Astrocyte (in vitro differentiated cells and primary cell): Measurements from ENCODE around the gene FAM168A.

Source experiments
- CTCF ChIP-seq: IDR thresholded peaks from 2 replicates; pipeline ENCODE4 v1.5.1; 2011; ENCODE audit warnings: low read depth, mild to moderate bottlenecking, inconsistent platforms, low read length, moderate library complexity; ENCODE audit not compliant: insufficient read depth
- EZH2 ChIP-seq: IDR thresholded peaks from 2 replicates; pipeline ENCODE4 v1.6.1; 2012; ENCODE audit warnings: mild to moderate bottlenecking, low read length, inconsistent platforms; ENCODE audit not compliant: insufficient read depth

DNA sequence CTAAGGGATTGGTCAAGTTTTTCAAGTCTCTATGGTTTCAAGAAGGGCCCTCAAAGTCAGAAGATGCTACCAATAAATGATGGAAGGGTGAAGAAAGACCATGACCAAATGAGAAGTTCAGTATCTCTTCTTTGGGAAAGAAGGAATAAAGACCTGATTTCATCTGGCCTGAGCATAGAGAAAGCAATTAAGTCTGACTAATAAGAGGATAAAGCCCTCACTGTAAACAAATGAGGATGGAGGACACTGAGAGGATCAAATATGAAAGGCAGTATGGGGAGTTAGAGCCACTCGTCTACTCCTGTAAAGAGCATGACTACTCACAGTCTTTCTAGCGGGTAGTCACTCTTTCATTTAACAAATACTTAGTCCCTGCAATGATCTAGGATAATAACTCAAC lies 44.6 kb downstream of the FAM168A start:
- TF ChIP-seq CTCF (no peak), EZH2 (no peak)
